HEK293 (cell line): ENCODE results near the gene CDKN2AIP.

Experiments used
- GLI4 ChIP-seq: fragments of 450-650 bp; formaldehyde crosslinking; IDR thresholded peaks from 2 replicates; pipeline ENCODE4 v1.5.1; 2016; ENCODE audit warnings: missing biosample characterization, missing genetic modification characterization
- GLIS1 ChIP-seq: fragments of 450-650 bp; formaldehyde crosslinking; IDR thresholded peaks from 2 replicates; pipeline ENCODE4 v1.5.1; 2016; ENCODE audit warnings: missing biosample characterization, missing genetic modification characterization
- HOXD13 ChIP-seq: sonication (generic); formaldehyde crosslinking; IDR thresholded peaks from 2 replicates; pipeline ENCODE4 v1.8.0; 2022; ENCODE audit warnings: missing genetic modification reagents, borderline replicate concordance
- KLF8 ChIP-seq: fragments of 450-650 bp; formaldehyde crosslinking; IDR thresholded peaks from 2 replicates; pipeline ENCODE4 v1.5.1; 2016; ENCODE audit warnings: missing biosample characterization, missing genetic modification characterization
- PRDM1 ChIP-seq: fragments of 450-650 bp; formaldehyde crosslinking; IDR thresholded peaks from 2 replicates; pipeline ENCODE4; 2016; ENCODE audit warnings: missing biosample characterization, missing genetic modification characterization
- RBAK ChIP-seq: fragments of 450-650 bp; formaldehyde crosslinking; IDR thresholded peaks from 2 replicates; pipeline ENCODE4 v1.5.1; 2016; ENCODE audit warnings: missing biosample characterization, missing genetic modification characterization
- SCRT1 ChIP-seq: fragments of 450-650 bp; formaldehyde crosslinking; IDR thresholded peaks from 2 replicates; pipeline ENCODE4 v1.5.1; 2016; ENCODE audit warnings: missing biosample characterization, missing genetic modification characterization, borderline replicate concordance
- SP3 ChIP-seq: fragments of 450-650 bp; formaldehyde crosslinking; IDR thresholded peaks from 2 replicates; pipeline ENCODE4 v1.5.1; 2016; ENCODE audit warnings: missing biosample characterization, missing genetic modification characterization
- ZBTB7A ChIP-seq: fragments of 450-650 bp; formaldehyde crosslinking; IDR thresholded peaks from 2 replicates; pipeline ENCODE4 v1.5.1; 2016; ENCODE audit warnings: low read depth, missing biosample characterization, missing genetic modification characterization
- ZIC2 ChIP-seq: fragments of 450-650 bp; formaldehyde crosslinking; IDR thresholded peaks from 2 replicates; pipeline ENCODE4 v1.5.1; 2016; ENCODE audit warnings: missing biosample characterization, missing genetic modification characterization
- ZNF155 ChIP-seq: fragments of 450-650 bp; formaldehyde crosslinking; IDR thresholded peaks from 2 replicates; pipeline ENCODE4 v1.5.1; 2016; ENCODE audit warnings: missing biosample characterization, missing genetic modification characterization
- ZNF211 ChIP-seq: fragments of 450-650 bp; formaldehyde crosslinking; IDR thresholded peaks from 2 replicates; pipeline ENCODE4 v1.5.1; 2016; ENCODE audit warnings: low read depth, missing biosample characterization, missing genetic modification characterization
- ZNF311 ChIP-seq: fragments of 450-650 bp; formaldehyde crosslinking; IDR thresholded peaks from 2 replicates; pipeline ENCODE4 v1.5.1; 2017; ENCODE audit warnings: missing biosample characterization, missing genetic modification characterization, borderline replicate concordance
- ZNF544 ChIP-seq: fragments of 450-650 bp; formaldehyde crosslinking; IDR thresholded peaks from 2 replicates; pipeline ENCODE4 v1.5.0; 2017; ENCODE audit warnings: missing biosample characterization, missing genetic modification characterization
- ZNF549 ChIP-seq: fragments of 450-650 bp; IDR thresholded peaks from 2 replicates; pipeline ENCODE4 v1.5.1; 2018; ENCODE audit warnings: missing biosample characterization, missing genetic modification characterization, mild to moderate bottlenecking, inconsistent platforms, moderate library complexity
- ZNF621 ChIP-seq: fragments of 450-650 bp; formaldehyde crosslinking; IDR thresholded peaks from 2 replicates; pipeline ENCODE4 v1.5.1; 2017; ENCODE audit warnings: missing biosample characterization, missing genetic modification characterization
- ZNF629 ChIP-seq: fragments of 450-650 bp; formaldehyde crosslinking; IDR thresholded peaks from 2 replicates; pipeline ENCODE4 v1.5.1; 2017; ENCODE audit warnings: missing biosample characterization, missing genetic modification characterization
- ZNF768 ChIP-seq: fragments of 450-650 bp; formaldehyde crosslinking; IDR thresholded peaks from 2 replicates; pipeline ENCODE4 v1.5.1; 2018; ENCODE audit warnings: missing biosample characterization, mild to moderate bottlenecking, missing genetic modification characterization
- ZNF791 ChIP-seq: fragments of 450-650 bp; formaldehyde crosslinking; IDR thresholded peaks from 2 replicates; pipeline ENCODE4 v1.5.1; 2016; ENCODE audit warnings: missing biosample characterization, missing genetic modification characterization
- TF ChIP-seq, protein P1 (sequence below): fragments of 450-650 bp; formaldehyde crosslinking; IDR thresholded peaks from 2 replicates; pipeline ENCODE4 v1.5.1; 2016; ENCODE audit warnings: missing biosample characterization, missing genetic modification characterization
- TF ChIP-seq, protein P2 (sequence below): fragments of 450-650 bp; formaldehyde crosslinking; IDR thresholded peaks from 2 replicates; pipeline ENCODE4 v1.5.1; 2016; ENCODE audit warnings: missing biosample characterization, missing genetic modification characterization
- TF ChIP-seq, protein P3 (sequence below): fragments of 450-650 bp; formaldehyde crosslinking; IDR thresholded peaks from 2 replicates; pipeline ENCODE4 v1.5.1; 2016; ENCODE audit warnings: missing biosample characterization, missing genetic modification characterization
- TF ChIP-seq, protein P4 (sequence below): fragments of 450-650 bp; formaldehyde crosslinking; IDR thresholded peaks from 2 replicates; pipeline ENCODE4 v1.5.1; 2016; ENCODE audit warnings: missing biosample characterization, missing genetic modification characterization
- TF ChIP-seq, protein P5 (sequence below): fragments of 450-650 bp; formaldehyde crosslinking; IDR thresholded peaks from 2 replicates; pipeline ENCODE4 v1.5.1; 2017; ENCODE audit warnings: missing biosample characterization, missing genetic modification characterization

CDKN2AIP gene

DNA sequence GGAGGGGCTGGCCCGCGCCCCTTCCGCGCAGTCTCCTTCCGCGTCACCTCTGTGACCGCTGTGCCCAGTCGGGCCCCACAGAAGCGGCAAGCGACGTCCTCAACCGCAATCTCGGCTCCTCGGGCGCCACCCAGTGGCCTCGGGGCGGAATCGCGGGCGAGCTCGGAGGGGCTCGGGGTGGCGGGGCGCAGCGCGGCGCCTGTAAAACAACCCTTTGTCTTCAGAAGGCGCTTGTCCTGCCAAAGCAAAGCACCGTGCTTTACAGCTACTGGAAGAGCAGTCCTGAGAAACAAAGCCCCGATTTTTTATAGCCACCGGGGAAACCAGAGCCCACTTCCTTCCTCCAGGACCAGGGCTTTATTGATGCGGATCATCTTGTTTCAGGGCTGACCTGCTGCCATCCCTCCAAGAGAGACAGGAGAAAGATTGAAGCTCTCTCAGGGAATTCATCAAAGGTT is 37.3 kb upstream of the CDKN2AIP start (continued):
- TF ChIP-seq SP3 (tag by site-specific recombination) (no peak), ZNF549 (tag by site-specific recombination) (no peak), ZBTB7A (tag by site-specific recombination) (no peak), ZNF155 (no peak), GLIS1 (tag by site-specific recombination) (no peak), GLI4 (tag by site-specific recombination) (no peak), RBAK (no peak), ZNF629 (tag by site-specific recombination) (no peak), ZNF311 (tag by site-specific recombination) (no peak), KLF8 (tag by site-specific recombination) (no peak), ZNF621 (tag by site-specific recombination) (no peak), ZNF768 (tag by site-specific recombination) (no peak), ZNF211 (no peak), PRDM1 (tag by site-specific recombination) (no peak), ZNF791 (tag by site-specific recombination) (no peak), ZNF544 (no peak), HOXD13 (CRISPR knock-in tag) (no peak), SCRT1 (tag by site-specific recombination) (no peak), ZIC2 (0 out of 2 replicates have a peak, but pooled peaks have one; percentile 21)
- TF ChIP-seq, protein P1, sequence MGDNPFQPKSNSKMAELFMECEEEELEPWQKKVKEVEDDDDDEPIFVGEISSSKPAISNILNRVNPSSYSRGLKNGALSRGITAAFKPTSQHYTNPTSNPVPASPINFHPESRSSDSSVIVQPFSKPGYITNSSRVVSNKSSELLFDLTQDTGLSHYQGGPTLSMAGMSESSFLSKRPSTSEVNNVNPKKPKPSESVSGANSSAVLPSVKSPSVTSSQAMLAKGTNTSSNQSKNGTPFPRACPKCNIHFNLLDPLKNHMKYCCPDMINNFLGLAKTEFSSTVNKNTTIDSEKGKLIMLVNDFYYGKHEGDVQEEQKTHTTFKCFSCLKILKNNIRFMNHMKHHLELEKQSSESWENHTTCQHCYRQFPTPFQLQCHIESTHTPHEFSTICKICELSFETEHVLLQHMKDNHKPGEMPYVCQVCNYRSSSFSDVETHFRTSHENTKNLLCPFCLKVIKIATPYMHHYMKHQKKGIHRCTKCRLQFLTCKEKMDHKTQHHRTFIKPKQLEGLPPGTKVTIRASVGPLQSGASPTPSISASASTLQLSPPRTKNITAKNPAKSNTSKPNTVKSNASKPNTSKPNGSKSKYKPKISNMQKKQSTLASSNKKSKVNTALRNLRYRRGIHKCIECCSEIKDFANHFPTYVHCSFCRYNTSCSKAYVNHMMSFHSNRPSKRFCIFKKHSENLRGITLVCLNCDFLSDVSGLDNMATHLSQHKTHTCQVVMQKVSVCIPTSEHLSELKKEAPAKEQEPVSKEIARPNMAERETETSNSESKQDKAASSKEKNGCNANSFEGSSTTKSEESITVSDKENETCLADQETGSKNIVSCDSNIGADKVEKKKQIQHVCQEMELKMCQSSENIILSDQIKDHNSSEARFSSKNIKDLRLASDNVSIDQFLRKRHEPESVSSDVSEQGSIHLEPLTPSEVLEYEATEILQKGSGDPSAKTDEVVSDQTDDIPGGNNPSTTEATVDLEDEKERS (tag by site-specific recombination): no peak
- TF ChIP-seq, protein P2, sequence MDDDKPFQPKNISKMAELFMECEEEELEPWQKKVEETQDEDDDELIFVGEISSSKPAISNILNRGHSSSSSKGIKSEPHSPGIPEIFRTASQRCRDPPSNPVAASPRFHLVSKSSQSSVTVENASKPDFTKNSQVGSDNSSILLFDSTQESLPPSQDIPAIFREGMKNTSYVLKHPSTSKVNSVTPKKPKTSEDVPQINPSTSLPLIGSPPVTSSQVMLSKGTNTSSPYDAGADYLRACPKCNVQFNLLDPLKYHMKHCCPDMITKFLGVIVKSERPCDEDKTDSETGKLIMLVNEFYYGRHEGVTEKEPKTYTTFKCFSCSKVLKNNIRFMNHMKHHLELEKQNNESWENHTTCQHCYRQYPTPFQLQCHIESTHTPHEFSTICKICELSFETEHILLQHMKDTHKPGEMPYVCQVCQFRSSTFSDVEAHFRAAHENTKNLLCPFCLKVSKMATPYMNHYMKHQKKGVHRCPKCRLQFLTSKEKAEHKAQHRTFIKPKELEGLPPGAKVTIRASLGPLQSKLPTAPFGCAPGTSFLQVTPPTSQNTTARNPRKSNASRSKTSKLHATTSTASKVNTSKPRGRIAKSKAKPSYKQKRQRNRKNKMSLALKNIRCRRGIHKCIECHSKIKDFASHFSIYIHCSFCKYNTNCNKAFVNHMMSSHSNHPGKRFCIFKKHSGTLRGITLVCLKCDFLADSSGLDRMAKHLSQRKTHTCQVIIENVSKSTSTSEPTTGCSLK (tag by site-specific recombination): no peak
- TF ChIP-seq, protein P3, sequence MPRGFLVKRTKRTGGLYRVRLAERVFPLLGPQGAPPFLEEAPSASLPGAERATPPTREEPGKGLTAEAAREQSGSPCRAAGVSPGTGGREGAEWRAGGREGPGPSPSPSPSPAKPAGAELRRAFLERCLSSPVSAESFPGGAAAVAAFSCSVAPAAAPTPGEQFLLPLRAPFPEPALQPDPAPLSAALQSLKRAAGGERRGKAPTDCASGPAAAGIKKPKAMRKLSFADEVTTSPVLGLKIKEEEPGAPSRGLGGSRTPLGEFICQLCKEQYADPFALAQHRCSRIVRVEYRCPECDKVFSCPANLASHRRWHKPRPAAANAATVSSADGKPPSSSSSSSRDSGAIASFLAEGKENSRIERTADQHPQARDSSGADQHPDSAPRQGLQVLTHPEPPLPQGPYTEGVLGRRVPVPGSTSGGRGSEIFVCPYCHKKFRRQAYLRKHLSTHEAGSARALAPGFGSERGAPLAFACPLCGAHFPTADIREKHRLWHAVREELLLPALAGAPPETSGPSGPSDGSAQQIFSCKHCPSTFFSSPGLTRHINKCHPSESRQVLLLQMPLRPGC (tag by site-specific recombination): no peak
- TF ChIP-seq, protein P4, sequence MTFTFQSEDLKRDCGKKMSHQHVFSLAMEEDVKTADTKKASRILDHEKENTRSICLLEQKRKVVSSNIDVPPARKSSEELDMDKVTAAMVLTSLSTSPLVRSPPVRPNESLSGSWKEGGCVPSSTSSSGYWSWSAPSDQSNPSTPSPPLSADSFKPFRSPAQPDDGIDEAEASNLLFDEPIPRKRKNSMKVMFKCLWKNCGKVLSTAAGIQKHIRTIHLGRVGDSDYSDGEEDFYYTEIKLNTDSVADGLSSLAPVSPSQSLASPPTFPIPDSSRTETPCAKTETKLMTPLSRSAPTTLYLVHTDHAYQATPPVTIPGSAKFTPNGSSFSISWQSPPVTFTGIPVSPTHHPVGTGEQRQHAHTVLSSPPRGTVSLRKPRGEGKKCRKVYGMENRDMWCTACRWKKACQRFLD (tag by site-specific recombination): no peak
- TF ChIP-seq, protein P5, sequence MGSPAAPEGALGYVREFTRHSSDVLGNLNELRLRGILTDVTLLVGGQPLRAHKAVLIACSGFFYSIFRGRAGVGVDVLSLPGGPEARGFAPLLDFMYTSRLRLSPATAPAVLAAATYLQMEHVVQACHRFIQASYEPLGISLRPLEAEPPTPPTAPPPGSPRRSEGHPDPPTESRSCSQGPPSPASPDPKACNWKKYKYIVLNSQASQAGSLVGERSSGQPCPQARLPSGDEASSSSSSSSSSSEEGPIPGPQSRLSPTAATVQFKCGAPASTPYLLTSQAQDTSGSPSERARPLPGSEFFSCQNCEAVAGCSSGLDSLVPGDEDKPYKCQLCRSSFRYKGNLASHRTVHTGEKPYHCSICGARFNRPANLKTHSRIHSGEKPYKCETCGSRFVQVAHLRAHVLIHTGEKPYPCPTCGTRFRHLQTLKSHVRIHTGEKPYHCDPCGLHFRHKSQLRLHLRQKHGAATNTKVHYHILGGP (tag by site-specific recombination): no peak
